H1 (cell line): Measurements from ENCODE around the gene MELTF. TPM values are rescaled to one million over a fixed set of nuclear protein-coding genes. Genes with fewer than 3 reads are reported as not detected.

Experiments
- CTCF ChIA-PET: fragments of 300-600 bp; sonication (Branson Sonifier 250); formaldehyde crosslinking; loops from one replicate; lab custom pipeline; 2021; ENCODE audit not compliant: partially characterized antibody; lab: Charles Lee
- POLR2A ChIA-PET: fragments of 300-600 bp; sonication (Branson Sonifier 250); formaldehyde crosslinking; loops from one replicate; lab custom pipeline; 2021; ENCODE audit warnings: inconsistent platforms; ENCODE audit not compliant: partially characterized antibody; lab: Charles Lee
- DNase-seq, 2 experiments: peaks; one replicate each; pipeline versions ENCODE4 v3.0.0 to v3.0.0-alpha.2; 2010 to 2022; ENCODE audit warnings: low spot score in 2 of 2, low read depth in 1 of 2, mixed read lengths in 1 of 2
- FAIRE-seq: peaks from 2 replicates; lab custom pipeline; 2011; peaks lifted over from hg19 to GRCh38; lab: Jason Lieb, UNC
- H2AFZ ChIP-seq: 2 replicates; pipeline ENCODE4 v1.8.1; 2012; ENCODE audit warnings: low read length, inconsistent platforms
- H2AK5ac ChIP-seq: 2 replicates; pipeline ENCODE4 v1.6.1; 2013; ENCODE audit warnings: low read depth, low read length
- H2BK120ac ChIP-seq: replicated peaks from 2 replicates; pipeline ENCODE3; 2013; ENCODE audit warnings: low read depth, low read length, inconsistent platforms
- H2BK12ac ChIP-seq: 2 replicates; pipeline ENCODE4 v1.6.1; 2013; ENCODE audit warnings: low read depth, low read length
- H2BK15ac ChIP-seq: 2 replicates; pipeline ENCODE4 v1.6.1; 2013; ENCODE audit warnings: low read length
- H2BK20ac ChIP-seq: 2 replicates; pipeline ENCODE4 v1.6.1; 2013; ENCODE audit warnings: low read length
- H2BK5ac ChIP-seq: 2 replicates; pipeline ENCODE4 v1.6.1; 2013; ENCODE audit warnings: low read depth, low read length
- H3K14ac ChIP-seq: 2 replicates; pipeline ENCODE4 v1.6.1; 2013; ENCODE audit warnings: inconsistent platforms; ENCODE audit not compliant: insufficient read length
- H3K18ac ChIP-seq: 2 replicates; pipeline ENCODE4 v1.6.1; 2013; ENCODE audit warnings: low read length; ENCODE audit errors: extremely low read depth
- H3K23ac ChIP-seq: 2 replicates; pipeline ENCODE4 v1.6.1; 2013; ENCODE audit warnings: inconsistent platforms; ENCODE audit not compliant: insufficient read length
- H3K23me2 ChIP-seq: 2 replicates; pipeline ENCODE4 v1.6.1; 2013; ENCODE audit warnings: low read depth, low read length
- H3K27ac ChIP-seq: 2 replicates; pipeline ENCODE4 v1.6.1; 2011; ENCODE audit warnings: low read depth, low read length, inconsistent platforms
- H3K27me3 ChIP-seq, 4 experiments: replicated peaks in 1 of 4; 1 replicate in 1 of 4; 2 replicates in 3 of 4; pipeline versions ENCODE4 v1.6.1 to v1.8.1; 2011 to 2013; ENCODE audit warnings: low read length in 3 of 4, mild to moderate bottlenecking in 3 of 4, inconsistent platforms in 2 of 4, mixed read lengths in 2 of 4, moderate library complexity in 1 of 4; ENCODE audit not compliant: control insufficient read depth in 3 of 4, insufficient read depth in 3 of 4; ENCODE audit errors: extremely low read depth in 1 of 4
- H3K36me3 ChIP-seq, 4 experiments: 2 replicates each; pipeline versions ENCODE4 v1.6.1 to v1.8.1; 2011 to 2013; ENCODE audit warnings: mild to moderate bottlenecking in 4 of 4, low read length in 3 of 4, moderate library complexity in 2 of 4, control low read depth in 1 of 4, inconsistent platforms in 1 of 4; ENCODE audit not compliant: insufficient read depth in 4 of 4, control insufficient read depth in 2 of 4
- H3K4ac ChIP-seq: replicated peaks from 2 replicates; pipeline ENCODE3; 2013; ENCODE audit warnings: low read length, low read depth, mixed read lengths, inconsistent platforms; ENCODE audit not compliant: insufficient read length
- H3K4me1 ChIP-seq, 4 experiments: replicated peaks in 1 of 4; 1 replicate in 1 of 4; 2 replicates in 3 of 4; pipeline versions ENCODE4 v1.6.1 to v1.8.1; 2011 to 2013; ENCODE audit warnings: low read length in 3 of 4, inconsistent platforms in 2 of 4, mixed read lengths in 1 of 4; ENCODE audit not compliant: insufficient read depth in 4 of 4, control insufficient read depth in 3 of 4
- H3K4me2 ChIP-seq, 2 experiments: 2 replicates each; pipeline versions ENCODE4 v1.6.1 to v1.8.1; 2011 to 2013; ENCODE audit warnings: low read depth in 2 of 2, low read length in 2 of 2, control low read depth in 1 of 2, inconsistent platforms in 1 of 2, mild to moderate bottlenecking in 1 of 2; ENCODE audit not compliant: insufficient read depth in 1 of 2
- H3K4me3 ChIP-seq, 4 experiments: fragments of 200-600, 300-600 bp in 1 of 4; sonication (generic), shearing (Covaris generic), sonication (Bioruptor Twin) in 1 of 4; 2 replicates each; pipeline versions ENCODE4 v1.5.1 to v1.8.1; 2011 to 2016; ENCODE audit warnings: low read length in 4 of 4, low read depth in 3 of 4, control low read depth in 2 of 4, inconsistent platforms in 2 of 4, mild to moderate bottlenecking in 2 of 4, mixed read lengths in 1 of 4, moderate library complexity in 1 of 4; ENCODE audit not compliant: insufficient read depth in 2 of 4; ENCODE audit errors: extremely low read depth in 1 of 4
- H3K56ac ChIP-seq: replicated peaks from 2 replicates; pipeline ENCODE3; 2013; ENCODE audit warnings: low read depth, mild to moderate bottlenecking, mixed read lengths, low read length, inconsistent platforms; ENCODE audit not compliant: insufficient read length
- H3K79me1 ChIP-seq: 2 replicates; pipeline ENCODE4 v1.6.1; 2013; ENCODE audit warnings: low read depth, low read length, control low read depth
- H3K79me2 ChIP-seq, 2 experiments: 2 replicates each; pipeline versions ENCODE4 v1.6.1 to v1.8.1; 2012 to 2013; ENCODE audit warnings: low read length in 2 of 2, mild to moderate bottlenecking in 2 of 2, inconsistent platforms in 1 of 2; ENCODE audit not compliant: insufficient read depth in 2 of 2, control insufficient read depth in 1 of 2
- H3K9ac ChIP-seq, 4 experiments: replicated peaks in 1 of 4; 1 replicate in 1 of 4; 2 replicates in 3 of 4; pipeline versions ENCODE4 v1.6.1 to v1.8.1; 2011 to 2013; ENCODE audit warnings: low read depth in 3 of 4, low read length in 3 of 4, control low read depth in 2 of 4, mild to moderate bottlenecking in 2 of 4, moderate library complexity in 2 of 4, inconsistent platforms in 1 of 4; ENCODE audit errors: extremely low read depth in 1 of 4
- H3K9me3 ChIP-seq, 2 experiments: 2 replicates each; pipeline versions ENCODE4 v1.6.1 to v1.8.1; 2012 to 2013; ENCODE audit warnings: mild to moderate bottlenecking in 2 of 2, moderate library complexity in 2 of 2, control low read depth in 1 of 2, inconsistent platforms in 1 of 2, low read depth in 1 of 2, low read length in 1 of 2, mixed read lengths in 1 of 2; ENCODE audit not compliant: insufficient read depth in 2 of 2
- H4K20me1 ChIP-seq, 2 experiments: replicated peaks in 1 of 2; 2 replicates each; pipeline versions ENCODE3 to v1.8.1; 2011 to 2013; ENCODE audit warnings: inconsistent platforms in 2 of 2, low read length in 2 of 2, mild to moderate bottlenecking in 1 of 2; ENCODE audit not compliant: insufficient read depth in 2 of 2, control insufficient read depth in 1 of 2
- H4K5ac ChIP-seq: 2 replicates; pipeline ENCODE4 v1.6.1; 2013; ENCODE audit warnings: low read length, low read depth, mixed read lengths, inconsistent platforms; ENCODE audit not compliant: insufficient read length
- H4K8ac ChIP-seq: 2 replicates; pipeline ENCODE4 v1.8.0; 2013; ENCODE audit warnings: mild to moderate bottlenecking, moderate library complexity, low read length, inconsistent platforms; ENCODE audit not compliant: insufficient read depth; ENCODE audit errors: extremely low read depth
- H4K91ac ChIP-seq: replicated peaks from 2 replicates; pipeline ENCODE3; 2013; ENCODE audit warnings: low read length, mixed read lengths, inconsistent platforms; ENCODE audit not compliant: insufficient read length
- CTBP2 ChIP-seq: IDR thresholded peaks from 2 replicates; pipeline ENCODE4 v1.7.0; 2011; ENCODE audit warnings: borderline replicate concordance, mild to moderate bottlenecking, moderate library complexity, mixed read lengths, low read length; ENCODE audit not compliant: insufficient read depth, insufficient read length
- EP300 ChIP-seq, 2 experiments: IDR thresholded peaks; 1 replicate in 1 of 2; 2 replicates in 1 of 2; pipeline ENCODE4 v1.6.1; 2011 to 2012; ENCODE audit warnings: low read depth in 2 of 2, low read length in 2 of 2, mild to moderate bottlenecking in 2 of 2, borderline replicate concordance in 1 of 2, inconsistent platforms in 1 of 2, moderate library complexity in 1 of 2
- EZH2 ChIP-seq: fragments of 200-600 bp; sonication (generic); IDR thresholded peaks from 2 replicates; pipeline ENCODE4 v1.7.1; 2012; ENCODE audit warnings: low read depth, mild to moderate bottlenecking, moderate library complexity, low read length, inconsistent platforms; ENCODE audit not compliant: severe bottlenecking
- JUND ChIP-seq: IDR thresholded peaks from 2 replicates; pipeline ENCODE4 v1.6.1; 2011; ENCODE audit warnings: mild to moderate bottlenecking, improper control_type of control experiment, low read length
- RNF2 ChIP-seq: fragments of 200-900, 300-1000 bp; sonication (generic); IDR thresholded peaks from 2 replicates; pipeline ENCODE4 v1.7.1; 2016; ENCODE audit warnings: borderline replicate concordance, low read depth, mild to moderate bottlenecking, antibody characterized with exemption, low read length; ENCODE audit not compliant: poor library complexity, severe bottlenecking; ENCODE audit errors: missing control alignments
- SUZ12 ChIP-seq: fragments of 200-600 bp; sonication (generic); IDR thresholded peaks from 2 replicates; pipeline ENCODE4 v1.6.1; 2012; ENCODE audit warnings: mild to moderate bottlenecking, inconsistent platforms, low read length, moderate library complexity, mixed read lengths
- USF2 ChIP-seq: IDR thresholded peaks from 2 replicates; pipeline ENCODE4 v1.6.1; 2011; ENCODE audit warnings: low read length, improper control_type of control experiment
- WGBS, 2 experiments: shearing (Covaris generic) in 1 of 2; methylation state at CpG; one replicate each; pipeline versions ENCODE4 v1.1.6 to v1.1.7; 2013 to 2015; ENCODE audit warnings: low lambda C conversion rate in 2 of 2, mixed read lengths in 2 of 2, inconsistent platforms in 1 of 2, low coverage in 1 of 2, missing lambda C conversion rate in 1 of 2; ENCODE audit not compliant: insufficient replicate concordance in 2 of 2, insufficient coverage in 1 of 2, insufficient read length in 1 of 2; ENCODE audit errors: extremely low coverage in 1 of 2, missing lambda C conversion rate in 1 of 2; 5-methylcytosine and 5-hydroxymethylcytosine counted together
- polyA plus RNA-seq, 7 experiments: library from polyadenylated mRNA; depleted of rRNA in 3 of 7; stranded (reverse) in 5 of 7; unstranded in 2 of 7; fragments of >200 nt in 5 of 7; fragments of 200-250 nt in 2 of 7; gene quantifications; 1 replicate in 5 of 7; 2 replicates in 1 of 7; 4 replicates in 1 of 7; pipeline versions ENCODE4 v1.2.1 to v1.2.3, GENCODE V29; 2011 to 2013; ENCODE audit warnings: missing spikeins in 2 of 7, mixed read lengths in 2 of 7
- total RNA-seq: library from RNA; stranded (reverse); fragmentation: NEBNext Ultra II Directional; extraction: Animal tissue kit (Norgen Biotek cat#: 25700); gene quantifications from 2 replicates; pipeline ENCODE4 v1.2.1, GENCODE V29; 2021

Gene MELTF
- total and polyA plus RNA-seq, 2 of the 8 experiments (the other 6 are each of a cell fraction or from before 2014, with no cell fraction given) = 1.7 to 3.5 TPM

- Histone ChIP-seq H2BK12ac (no peak overlapping the region), H3K23me2 (no peaks in the 10 kb centered on the region), H3K27ac (no peak overlapping the region), H3K14ac (no peak overlapping the region), H2AK5ac (no peak overlapping the region), H2BK20ac (no peak overlapping the region), H3K4me3 (no peak overlapping the region), H4K5ac (no peak overlapping the region), H3K23ac (no peak overlapping the region), H3K79me1 (no peaks in the 10 kb centered on the region), H3K4me2 (no peak overlapping the region), H3K36me3 (no peaks in the 10 kb centered on the region), H3K9ac (no peak overlapping the region), H4K8ac (no peak overlapping the region), H2BK5ac (no peak overlapping the region), H4K91ac (no peak overlapping the region), H2BK15ac (no peak overlapping the region), H2AFZ (no peak overlapping the region), H4K20me1 (no peaks in the 10 kb centered on the region), H3K4me1 (peaks cover 0 to 16% (median 11%) of the 10 kb centered on the region in 4 experiments; a peak in 5 of 7 replicates), H2BK120ac (no peak overlapping the region), H3K79me2 (no peaks in the 10 kb centered on the region), H3K4ac (no peak overlapping the region), H3K18ac (no peak overlapping the region), H3K27me3 (no peaks in the 10 kb centered on the region), H3K9me3 (no peaks in the 10 kb centered on the region), H3K56ac (no peak overlapping the region)
- POLR2A ChIA-PET = interaction anchor here (1.2 kb wide), 1 partner anchor 12 kb away, joined by 5 read pairs; no protein-coding TSS in a partner anchor
- 90% methylated on average over 6 of the region's 6 CpGs; no CpG with 5 or more reads in 1 of the 2 experiments for WGBS, 2 experiments
- DNase-seq (no peak), FAIRE-seq (no peak)
- no peak for TF ChIP-seq CTBP2
- no peak for TF ChIP-seq USF2
- no peak for TF ChIP-seq EZH2
- TF ChIP-seq EP300 (IDR thresholded peaks at IDR 0.05; ENCODE audit: borderline replicate concordance in 1 of 2, low read depth in 2 of 2, low read length in 2 of 2) = no peak
- TF ChIP-seq SUZ12 = no peak
- TF ChIP-seq RNF2 = no peak
- no peak for TF ChIP-seq JUND
- CTCF ChIA-PET = interaction anchor here (0.6 to 19.7 kb wide), 3 partner anchors 5 to 17 kb away, joined by 3 to 245 read pairs (median 245); partner anchors contain the start of gene MELTF
These were observed 10.6 kb downstream of the MELTF start for GRCh38 chr3:197019021-197019420.
